VCaP (cell line): ENCODE measurements around the gene GLE1.
"Not testable (repeated sequence)": the region's sequence is repeated elsewhere in the genome, so short reads cannot be mapped to it uniquely, and the experiment has no call there.

Source experiments
- H3K27ac ChIP-seq: fragments of 450-650 bp; 2 replicates; pipeline ENCODE4 v1.5.1; 2017
- TF ChIP-seq, protein P1 (sequence below): fragments of 450-650 bp; conservative IDR thresholded peaks from 2 replicates; pipeline ENCODE4 v1.5.1; 2017; ENCODE audit warnings: mild to moderate bottlenecking, moderate library complexity

GLE1 gene

GRCh38 chr9:128580731-128581130, 76.2 kb downstream of the GLE1 start:
- TF ChIP-seq, protein P1, sequence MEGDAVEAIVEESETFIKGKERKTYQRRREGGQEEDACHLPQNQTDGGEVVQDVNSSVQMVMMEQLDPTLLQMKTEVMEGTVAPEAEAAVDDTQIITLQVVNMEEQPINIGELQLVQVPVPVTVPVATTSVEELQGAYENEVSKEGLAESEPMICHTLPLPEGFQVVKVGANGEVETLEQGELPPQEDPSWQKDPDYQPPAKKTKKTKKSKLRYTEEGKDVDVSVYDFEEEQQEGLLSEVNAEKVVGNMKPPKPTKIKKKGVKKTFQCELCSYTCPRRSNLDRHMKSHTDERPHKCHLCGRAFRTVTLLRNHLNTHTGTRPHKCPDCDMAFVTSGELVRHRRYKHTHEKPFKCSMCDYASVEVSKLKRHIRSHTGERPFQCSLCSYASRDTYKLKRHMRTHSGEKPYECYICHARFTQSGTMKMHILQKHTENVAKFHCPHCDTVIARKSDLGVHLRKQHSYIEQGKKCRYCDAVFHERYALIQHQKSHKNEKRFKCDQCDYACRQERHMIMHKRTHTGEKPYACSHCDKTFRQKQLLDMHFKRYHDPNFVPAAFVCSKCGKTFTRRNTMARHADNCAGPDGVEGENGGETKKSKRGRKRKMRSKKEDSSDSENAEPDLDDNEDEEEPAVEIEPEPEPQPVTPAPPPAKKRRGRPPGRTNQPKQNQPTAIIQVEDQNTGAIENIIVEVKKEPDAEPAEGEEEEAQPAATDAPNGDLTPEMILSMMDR: no peak
- no peak overlapping the region for H3K27ac ChIP-seq

- not testable (repeated sequence) for H3K27ac ChIP-seq
Measured at GRCh38 chr9:128585155-128585554, 80.6 kb downstream of the GLE1 start.

DNA sequence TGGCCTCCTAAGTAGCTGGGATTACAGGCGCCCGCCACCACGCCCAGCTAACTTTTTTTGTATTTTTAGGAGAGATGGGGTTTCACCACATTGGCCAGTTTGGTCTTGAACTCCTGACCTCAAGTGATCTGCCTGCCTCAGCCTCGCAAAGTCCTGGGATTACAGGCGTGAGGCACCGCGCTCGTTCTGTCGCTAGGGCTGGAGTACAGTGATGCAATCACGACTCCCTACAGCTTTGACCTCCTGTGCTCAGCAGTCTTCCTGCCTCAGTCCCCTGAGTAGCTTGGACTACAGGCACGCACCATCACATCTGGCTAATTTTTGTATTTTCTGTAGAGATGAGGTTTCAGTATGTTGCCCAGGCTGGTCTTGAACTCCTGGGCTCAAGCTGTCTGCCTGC, 82.4 kb downstream of the GLE1 start:
- H3K27ac ChIP-seq: not testable (repeated sequence)

GRCh38 chr9:128587453-128587852, 82.9 kb downstream of the GLE1 start:
- no peak overlapping the region for H3K27ac ChIP-seq
- TF ChIP-seq, protein P1: no peak

DNA sequence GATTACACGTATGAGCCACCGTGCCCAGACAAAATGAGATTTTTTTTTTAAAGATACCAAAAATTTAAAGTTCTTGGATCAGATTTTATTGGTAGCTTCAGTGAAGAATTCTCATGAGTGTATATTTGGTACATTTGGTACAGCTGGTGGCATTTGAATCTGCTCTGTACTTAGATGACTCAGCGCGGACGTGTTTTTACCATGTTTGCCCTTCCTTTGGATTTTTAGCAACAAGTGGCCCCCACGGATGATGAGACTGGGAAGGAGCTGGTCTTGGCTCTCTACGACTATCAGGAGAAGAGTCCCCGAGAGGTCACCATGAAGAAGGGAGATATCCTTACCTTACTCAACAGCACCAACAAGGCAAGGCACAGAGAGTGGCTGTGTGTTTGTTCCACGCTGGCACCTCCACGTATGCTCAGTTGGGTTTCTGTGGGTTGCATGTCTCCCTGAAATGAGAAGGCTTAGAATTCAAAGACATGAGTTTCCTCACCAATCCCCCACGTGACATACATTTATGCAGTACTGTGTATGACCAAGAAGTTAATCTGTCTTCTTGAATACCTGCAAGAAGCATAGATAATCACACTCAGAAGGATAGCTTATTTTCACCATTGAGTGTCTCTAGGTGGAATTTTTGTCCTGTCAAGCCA, 84.2 kb downstream of the GLE1 start:
- TF ChIP-seq, protein P1: no peak
- no peak overlapping the region for H3K27ac ChIP-seq
